ENCODE data around the gene MAP2K2.

MAP2K2 gene

GRCh38 chr19:4099041-4099764, 24.7 kb downstream of the MAP2K2 start:
- no peak for DNase-seq

- DNase-seq: no peak
These were observed 25.4 kb downstream of the MAP2K2 start for GRCh38 chr19:4098493-4098892.

- no peak for DNase-seq
These were observed 26.4 kb downstream of the MAP2K2 start for GRCh38 chr19:4097501-4097900.

GRCh38 chr19:4096049-4096892, 27.7 kb downstream of the MAP2K2 start:
- no peak for DNase-seq

GRCh38 chr19:4095488-4095844, 28.5 kb downstream of the MAP2K2 start:
- DNase-seq: no peak

GRCh38 chr19:4094761-4095487, 29.0 kb downstream of the MAP2K2 start:
- no peak for DNase-seq

GRCh38 chr19:4094291-4094690, 29.6 kb downstream of the MAP2K2 start:
- no peak for DNase-seq

- DNase-seq: no peak
These were observed 30.2 kb downstream of the MAP2K2 start for GRCh38 chr19:4093643-4094175.

- no peak for DNase-seq
These were observed 33.3 kb downstream of the MAP2K2 start for GRCh38 chr19:4090356-4091220.

- no peak for DNase-seq
These were observed 34.0 kb downstream of the MAP2K2 start for GRCh38 chr19:4089946-4090345.

GRCh38 chr19:4089400-4089908, 34.5 kb downstream of the MAP2K2 start:
- DNase-seq: no peak

GRCh38 chr19:4088975-4089374, 34.9 kb downstream of the MAP2K2 start:
- no peak for DNase-seq

GRCh38 chr19:4087787-4088679, 35.9 kb downstream of the MAP2K2 start:
- no peak for DNase-seq

- no peak for DNase-seq
These were observed 37.5 kb downstream of the MAP2K2 start for GRCh38 chr19:4086411-4086867.

GRCh38 chr19:4084547-4084877, 39.4 kb downstream of the MAP2K2 start:
- no peak for DNase-seq

- no peak for DNase-seq
These were observed 40.0 kb downstream of the MAP2K2 start for GRCh38 chr19:4083677-4084546.

- no peak for DNase-seq
These were observed 41.8 kb downstream of the MAP2K2 start for GRCh38 chr19:4082172-4082571.

- peak in 1 of 2 experiments; percentile 58 for DNase-seq
These were observed 42.3 kb downstream of the MAP2K2 start for GRCh38 chr19:4081441-4082129.

- no peak for DNase-seq
These were observed 43.4 kb downstream of the MAP2K2 start for GRCh38 chr19:4080473-4080872.

Measured in SW 1271 (cell line).